Hindlimb muscle (tissue), 1 donor: ENCODE measurements around the gene KDM2B. TPM values are rescaled to one million over a fixed set of nuclear protein-coding genes. Genes with fewer than 3 reads are reported as not detected.
A peak's percentile ranks its signal among the peaks of the same experiment; 100 is the strongest.
"Not testable (repeated sequence)": the region's sequence is repeated elsewhere in the genome, so short reads cannot be mapped to it uniquely, and the experiment has no call there.

ENCODE experiments used
- DNase-seq: peaks from one replicate; pipeline ENCODE4 v3.0.0-alpha.2; 2013
- polyA plus RNA-seq: library from polyadenylated mRNA; unstranded; fragments of 120-200 nt; gene quantifications from one replicate; pipeline ENCODE4 v1.2.1, GENCODE V29; 2013; ENCODE audit not compliant: insufficient read length

Gene KDM2B
- polyA plus RNA-seq, 1 donor = 23.1 TPM

- DNase-seq = no peak
Observed at GRCh38 chr12:121427556-121428050, 153.2 kb downstream of the KDM2B start.

DNA sequence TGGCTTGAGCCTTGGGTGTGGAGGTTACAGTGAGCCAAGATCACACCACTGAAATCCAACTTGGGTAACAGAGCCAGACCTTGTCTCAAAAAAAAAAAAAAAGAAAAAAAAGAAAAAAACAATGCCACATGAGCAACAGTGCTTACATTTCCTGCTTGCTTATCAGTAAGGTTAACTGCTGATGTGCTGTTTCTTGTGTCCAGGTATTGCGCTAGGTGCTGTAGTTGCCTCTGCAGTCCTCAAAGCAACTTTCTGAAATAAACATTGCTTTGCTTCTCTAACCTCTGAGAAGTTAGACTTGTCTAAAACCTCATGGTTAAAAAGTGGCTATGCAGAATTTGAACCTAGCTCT, 156.2 kb downstream of the KDM2B start:
- no peak for DNase-seq

DNA sequence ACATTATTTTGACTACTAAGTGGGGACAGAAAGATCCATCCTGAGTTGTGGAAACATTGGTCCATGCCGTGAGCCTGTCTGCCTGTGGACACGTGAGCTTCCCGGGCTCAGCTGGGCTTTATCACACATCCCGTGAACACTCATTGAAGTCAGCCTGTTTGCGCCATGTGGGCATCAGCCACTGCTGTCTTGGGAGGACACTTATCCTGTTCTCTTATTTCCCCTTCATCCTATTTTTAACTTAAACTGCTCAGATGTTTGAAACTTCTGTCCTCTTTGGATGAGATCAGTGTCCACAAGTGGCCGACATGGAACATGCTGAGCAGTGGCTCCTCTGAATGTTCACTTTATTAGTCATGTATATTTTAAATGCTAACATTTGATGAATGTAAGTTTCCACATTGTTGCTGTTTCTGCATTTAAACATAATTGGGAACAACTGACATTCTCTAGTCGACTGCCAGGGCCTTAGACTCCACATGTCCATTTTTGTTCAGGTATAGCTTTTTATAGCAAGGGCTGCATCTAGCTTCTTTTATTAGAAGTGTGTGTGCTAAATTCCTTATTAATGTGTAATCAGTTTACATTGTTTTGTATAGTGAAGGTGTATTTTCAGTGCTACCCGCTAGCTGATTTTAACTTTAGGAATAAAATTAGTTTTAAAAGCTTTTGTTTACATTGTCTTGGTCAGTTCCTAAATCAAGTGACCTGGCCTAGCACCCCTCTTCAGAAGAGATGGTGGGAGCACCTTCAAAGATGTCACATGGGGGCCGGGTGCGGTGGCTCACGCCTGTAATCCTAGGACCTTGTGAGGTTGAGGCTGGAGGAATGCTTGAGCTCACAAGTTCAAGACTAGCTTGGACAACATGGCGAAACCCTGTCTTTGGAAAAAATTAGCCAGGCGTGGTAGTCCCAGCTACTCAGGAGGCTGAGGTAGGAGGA, 156.9 kb downstream of the KDM2B start:
- DNase-seq = no peak

- no peak for DNase-seq
Observed at GRCh38 chr12:121423253-121423652, 157.6 kb downstream of the KDM2B start.

DNA sequence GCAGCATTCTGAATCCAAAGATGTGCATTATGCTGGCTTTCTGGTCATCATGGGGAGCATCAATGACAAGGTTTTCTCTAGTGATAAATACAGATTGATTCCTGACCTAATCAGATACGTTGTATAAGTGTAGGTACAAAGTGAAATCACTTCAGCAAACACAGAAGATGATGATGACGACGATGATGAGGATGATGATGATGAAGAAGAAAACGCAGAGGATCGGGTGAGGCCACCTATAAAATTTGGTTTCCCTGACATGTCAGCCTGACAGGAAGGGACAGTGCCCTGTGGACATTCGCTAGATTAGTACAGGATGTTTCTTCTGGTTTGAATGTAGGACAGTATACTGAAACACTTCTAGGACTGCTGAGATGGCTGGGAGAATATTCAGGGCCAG, 160.7 kb downstream of the KDM2B start:
- DNase-seq = no peak

DNA sequence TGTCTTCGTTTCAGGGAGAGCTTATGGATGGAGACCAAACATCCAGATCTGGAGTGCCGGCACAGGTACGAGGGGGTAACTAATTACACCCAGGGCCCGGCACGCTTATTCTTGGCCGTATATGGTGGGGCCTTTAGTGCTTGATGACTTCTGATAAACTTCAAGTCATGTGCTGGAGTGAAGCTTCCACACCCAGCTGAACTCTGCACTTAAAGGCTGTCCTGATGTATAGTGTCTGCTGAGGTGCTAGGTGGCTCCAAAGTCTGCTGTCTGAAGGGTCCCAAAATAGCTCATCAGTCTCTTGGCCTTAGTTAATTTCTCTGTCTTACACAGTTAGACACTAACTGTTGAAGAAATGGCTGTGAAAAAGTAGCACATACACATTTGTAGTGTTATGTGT, 163.0 kb downstream of the KDM2B start:
- no peak for DNase-seq

DNA sequence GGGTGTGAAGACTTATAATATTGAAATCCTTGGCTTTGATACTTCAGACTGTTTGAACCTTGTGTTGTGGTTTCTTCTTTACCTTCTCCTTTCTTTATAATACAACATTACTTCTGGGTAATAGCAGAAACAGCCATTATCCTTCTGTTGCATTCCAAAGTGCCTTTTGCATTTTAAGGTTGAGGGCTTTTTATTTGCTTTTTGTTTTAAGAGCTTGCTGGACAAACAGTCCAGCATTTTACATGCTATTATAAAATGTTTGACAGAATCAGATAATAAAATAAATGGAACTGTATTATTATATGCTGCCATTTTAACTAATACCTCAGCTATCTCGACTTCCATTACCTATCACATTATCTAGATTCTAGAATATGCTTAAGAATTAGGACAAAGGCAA, 166.9 kb downstream of the KDM2B start:
- DNase-seq = no peak

GRCh38 chr12:121405211-121405610, 175.6 kb downstream of the KDM2B start:
- DNase-seq = no peak

GRCh38 chr12:121404734-121405133, 176.1 kb downstream of the KDM2B start:
- peak; percentile 12 for DNase-seq

DNA sequence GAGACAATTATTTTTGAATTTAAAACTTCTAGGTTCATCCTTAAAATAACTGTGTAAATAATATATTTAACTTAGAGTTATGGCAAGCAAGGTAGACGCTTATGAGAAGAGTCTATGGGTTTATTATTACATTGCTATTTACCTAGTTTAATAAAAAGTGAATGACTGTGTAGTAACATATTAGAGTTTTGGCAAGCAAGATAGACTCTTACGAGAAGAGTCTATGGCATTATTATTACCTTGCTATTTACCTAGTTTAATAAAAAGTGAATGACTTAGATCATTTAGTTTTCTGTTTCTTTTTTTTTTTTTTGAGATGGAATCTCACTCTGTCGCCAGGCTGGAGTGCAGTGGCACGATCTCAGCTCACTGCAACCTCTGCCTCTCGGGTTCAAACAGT, 177.1 kb downstream of the KDM2B start:
- no peak for DNase-seq

DNA sequence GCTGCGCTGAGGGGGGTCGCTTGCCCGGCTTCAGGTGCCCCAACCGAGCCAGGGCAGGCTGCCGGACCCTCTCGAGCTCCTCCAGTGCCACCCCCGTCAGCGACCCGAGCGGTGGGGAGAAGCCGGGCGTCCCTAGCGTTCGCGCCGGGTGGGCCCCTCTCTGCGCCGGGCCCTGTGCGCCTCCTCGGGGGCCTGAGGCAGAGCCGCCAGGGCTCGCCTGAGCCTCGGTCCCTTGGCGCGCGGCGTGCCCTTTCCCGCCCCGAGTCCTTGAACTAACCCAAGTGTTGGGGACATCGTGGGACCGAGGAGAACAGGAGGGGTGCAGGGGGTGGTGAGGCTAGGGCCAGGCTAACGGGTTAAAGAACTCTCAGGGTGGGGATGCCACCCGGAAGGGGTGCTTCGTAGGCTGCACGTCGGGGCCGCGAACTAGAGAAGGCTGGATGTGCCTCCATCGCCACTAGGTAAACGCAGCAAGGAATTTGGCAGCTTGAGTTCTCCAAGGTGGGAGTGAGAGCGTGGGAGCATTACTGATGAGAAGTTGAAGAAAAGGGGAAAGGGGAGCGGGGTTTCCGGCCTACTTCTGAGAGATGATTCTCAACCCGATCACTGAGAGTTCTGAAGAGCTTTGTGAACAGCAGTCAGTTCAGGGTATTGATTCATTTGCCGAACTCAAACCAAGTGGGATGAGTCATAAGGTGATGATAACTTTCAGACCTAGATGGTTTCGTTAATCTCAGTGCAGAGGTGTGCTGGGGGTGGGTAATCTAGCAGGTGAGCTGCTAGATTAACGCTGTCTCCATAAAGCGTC, 180.3 kb downstream of the KDM2B start:
- DNase-seq = peak; percentile 28

- DNase-seq = peak; percentile 99
Observed at GRCh38 chr12:121399391-121400331, 181.2 kb downstream of the KDM2B start, which contains the start of gene RNF34. Gene RNF34 (plus strand): TSS chr12:121400118. CDS start chr12:121400213, 95 bp downstream.

DNA sequence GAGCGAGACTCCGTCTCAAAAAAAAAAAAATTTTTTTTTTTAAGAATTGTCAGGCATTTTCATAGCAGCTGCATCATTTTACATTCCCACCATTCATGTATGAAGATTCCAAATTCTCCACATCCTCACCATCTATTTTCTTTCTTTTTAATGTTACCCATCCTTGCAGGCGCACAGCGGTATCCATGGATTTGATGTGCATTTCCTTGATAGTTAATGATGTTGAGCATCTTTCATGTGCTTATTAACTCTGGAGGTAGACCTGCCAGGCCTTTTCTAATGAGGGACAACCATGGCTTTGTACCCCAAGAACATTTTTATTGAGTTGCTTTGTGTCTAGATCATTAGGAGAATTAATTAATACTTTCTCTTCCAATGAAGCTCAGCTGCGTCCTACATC, 182.5 kb downstream of the KDM2B start:
- DNase-seq = no peak

GRCh38 chr12:121397521-121397920, 183.3 kb downstream of the KDM2B start:
- DNase-seq = no peak

GRCh38 chr12:121392325-121392716, 188.5 kb downstream of the KDM2B start:
- no peak for DNase-seq

DNA sequence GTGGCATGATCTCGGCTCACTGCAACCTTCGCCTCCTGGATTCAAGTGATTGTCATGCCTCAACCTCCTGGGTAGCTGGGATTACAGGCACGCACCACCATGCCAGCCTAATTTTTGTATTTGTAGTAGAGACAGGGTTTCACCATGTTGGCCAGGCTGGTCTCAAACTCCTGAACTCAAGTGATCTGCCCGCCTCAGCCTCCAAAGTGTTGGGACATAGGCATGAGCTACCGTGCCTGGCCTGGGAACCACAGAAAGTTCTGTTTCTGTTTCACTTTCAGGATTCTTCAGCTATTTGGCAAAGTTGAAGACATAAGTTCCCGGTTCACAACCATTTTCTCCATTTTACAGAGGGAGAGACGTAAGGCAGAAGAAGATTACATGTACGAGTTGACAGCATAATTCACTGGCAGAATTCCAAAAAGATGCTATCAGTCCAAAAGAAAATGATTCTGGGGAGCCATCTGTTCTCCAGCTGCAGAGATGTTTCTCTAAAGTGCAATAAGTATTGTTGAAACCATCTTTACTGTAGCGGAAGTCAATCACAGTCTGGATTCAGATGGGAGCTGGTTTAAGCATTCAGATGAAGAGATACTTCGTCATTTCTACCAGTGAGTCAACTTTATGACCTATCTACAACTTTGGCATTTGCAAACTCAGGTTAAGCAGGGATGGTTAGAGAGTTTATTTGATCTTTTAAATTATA, 189.1 kb downstream of the KDM2B start:
- DNase-seq = peak; percentile 18

DNA sequence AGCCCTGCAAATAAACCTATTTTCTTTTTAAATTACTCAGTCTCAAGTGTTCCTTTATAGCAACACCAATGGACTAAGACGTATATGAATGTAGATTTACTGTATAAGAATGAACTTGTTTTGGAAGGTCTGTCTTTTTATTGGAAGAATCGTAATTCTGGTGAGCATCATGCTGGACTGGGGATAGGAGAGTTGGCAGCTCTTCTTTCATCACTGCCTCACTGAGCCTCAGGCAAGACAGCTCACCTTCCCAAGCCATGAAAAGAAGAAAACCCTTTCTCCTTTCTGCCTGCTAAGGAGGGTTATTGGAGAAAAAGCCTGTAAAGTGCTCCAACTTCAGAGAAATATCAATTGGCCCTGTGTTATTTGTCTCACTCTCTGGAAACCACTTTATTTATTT, 190.0 kb downstream of the KDM2B start:
- no peak for DNase-seq

GRCh38 chr12:121388421-121388981, 192.3 kb downstream of the KDM2B start:
- no peak for DNase-seq

- not testable (repeated sequence) for DNase-seq
Observed at GRCh38 chr12:121384891-121385290, 195.9 kb downstream of the KDM2B start.

DNA sequence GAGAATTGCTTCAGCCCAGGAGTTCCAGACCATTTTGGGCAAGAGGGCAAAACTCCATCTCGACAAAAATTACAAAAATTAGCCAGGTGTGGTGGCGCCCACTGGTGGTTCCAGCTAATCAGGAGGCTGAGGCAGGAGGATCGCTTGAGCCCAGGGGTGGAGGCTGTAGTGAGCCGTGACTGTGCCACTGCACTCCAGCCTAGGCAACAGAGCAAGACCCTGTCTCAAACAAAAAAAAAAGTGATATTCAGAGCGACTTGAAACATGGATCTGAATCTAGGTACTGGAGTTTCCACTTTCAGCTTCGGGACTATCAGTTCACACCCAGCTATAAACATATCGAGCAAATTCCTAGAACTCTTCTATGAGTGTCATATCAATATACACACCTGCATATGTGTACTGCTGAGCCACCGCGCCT, 197.2 kb downstream of the KDM2B start:
- no peak for DNase-seq

DNA sequence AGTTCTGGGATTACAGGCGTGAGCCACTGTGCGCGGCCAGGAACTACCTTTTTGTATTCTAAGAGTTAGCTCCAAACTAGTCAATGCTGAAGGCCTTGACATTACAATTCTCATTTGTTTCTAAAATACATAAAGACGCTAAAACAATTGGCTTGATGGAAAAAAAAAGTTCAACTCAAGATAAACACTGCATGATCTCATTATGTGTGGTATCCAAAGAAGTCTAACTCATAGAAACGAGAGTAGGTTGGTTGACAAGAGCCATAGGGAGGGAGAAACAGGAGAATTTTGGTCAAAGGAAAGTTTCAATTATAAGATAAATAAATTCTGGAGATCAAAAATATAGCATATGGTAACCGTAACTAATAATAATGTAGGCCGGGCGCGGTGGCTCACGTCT, 200.9 kb downstream of the KDM2B start:
- no peak for DNase-seq
